ENCODE measurements around the gene FKBP4. TPM values are rescaled to one million over a fixed set of nuclear protein-coding genes. Genes with fewer than 3 reads are reported as not detected.

FKBP4 gene
- total and polyA plus RNA-seq, 2 of the 8 experiments (the other 6 are each of a cell fraction or from before 2014, with no cell fraction given), result 72.6 to 243 TPM

- Histone ChIP-seq H3K23ac (ENCODE audit: insufficient read length) (no peak overlapping the region), H2BK120ac (replicated peaks; ENCODE audit: low read depth, low read length) (no peak overlapping the region), H3K4ac (replicated peaks; ENCODE audit: insufficient read length, low read depth, low read length) (no peak overlapping the region), H4K8ac (ENCODE audit: extremely low read depth, insufficient read depth, low read length) (no peak overlapping the region), H4K91ac (replicated peaks; ENCODE audit: insufficient read length, low read length) (no peak overlapping the region), H3K4me1 (replicated peaks in 1 of 4; ENCODE audit: control insufficient read depth in 3 of 4, insufficient read depth in 4 of 4, low read length in 3 of 4) (no peaks in the 10 kb centered on the region), H2AFZ (ENCODE audit: low read length) (no peak overlapping the region), H3K79me2 (ENCODE audit: control insufficient read depth in 1 of 2, insufficient read depth in 2 of 2, low read length in 2 of 2) (no peaks in the 10 kb centered on the region), H3K27me3 (replicated peaks in 1 of 4; ENCODE audit: control insufficient read depth in 3 of 4, extremely low read depth in 1 of 4, insufficient read depth in 3 of 4, low read length in 3 of 4) (no peaks in the 10 kb centered on the region), H2BK5ac (ENCODE audit: low read depth, low read length) (no peak overlapping the region), H3K36me3 (ENCODE audit: control insufficient read depth in 2 of 4, insufficient read depth in 4 of 4, low read length in 3 of 4) (peaks cover 39 to 71% (median 56%) of the 10 kb centered on the region in 4 experiments), H3K9ac (replicated peaks in 1 of 4; ENCODE audit: extremely low read depth in 1 of 4, low read depth in 3 of 4, low read length in 3 of 4) (no peak overlapping the region), H2BK15ac (ENCODE audit: low read length) (no peak overlapping the region), H3K14ac (ENCODE audit: insufficient read length) (no peak overlapping the region), H3K56ac (replicated peaks; ENCODE audit: insufficient read length, low read depth, low read length) (no peak overlapping the region), H3K18ac (ENCODE audit: extremely low read depth, low read length) (no peak overlapping the region), H3K4me3 (ENCODE audit: extremely low read depth in 1 of 4, insufficient read depth in 2 of 4, low read depth in 3 of 4, low read length in 4 of 4) (no peak overlapping the region), H2BK12ac (ENCODE audit: low read depth, low read length) (no peak overlapping the region), H4K5ac (ENCODE audit: insufficient read length, low read depth, low read length) (no peak overlapping the region), H2AK5ac (ENCODE audit: low read depth, low read length) (no peak overlapping the region), H2BK20ac (ENCODE audit: low read length) (no peak overlapping the region), H3K23me2 (ENCODE audit: low read depth, low read length) (no peaks in the 10 kb centered on the region), H4K20me1 (replicated peaks in 1 of 2; ENCODE audit: control insufficient read depth in 1 of 2, insufficient read depth in 2 of 2, low read length in 2 of 2) (peaks cover 2 to 19% of the 10 kb centered on the region in 2 experiments), H3K79me1 (ENCODE audit: low read depth, low read length) (no peaks in the 10 kb centered on the region), H3K27ac (ENCODE audit: low read depth, low read length) (no peak overlapping the region), H3K4me2 (ENCODE audit: insufficient read depth in 1 of 2, low read depth in 2 of 2, low read length in 2 of 2) (no peak overlapping the region), H3K9me3 (ENCODE audit: insufficient read depth in 2 of 2, low read depth in 1 of 2, low read length in 1 of 2) (no peaks in the 10 kb centered on the region)
- 92% methylated on average over 7 of the region's 7 CpGs; no CpG with 5 or more reads in 1 of the 2 experiments for WGBS, 2 experiments (ENCODE audit: extremely low coverage in 1 of 2, insufficient coverage in 1 of 2, insufficient read length in 1 of 2, insufficient replicate concordance in 2 of 2, low coverage in 1 of 2, low lambda C conversion rate in 2 of 2, missing lambda C conversion rate in 1 of 2)
- POLR2A ChIA-PET (ENCODE audit: partially characterized antibody), result interaction anchor here (1.3 to 1.8 kb wide), 3 partner anchors 8 to 13 kb away, joined by 3 to 8 read pairs (median 6); partner anchors contain the start of gene ITFG2
- DNase-seq (ENCODE audit: low read depth in 1 of 2, low spot score in 2 of 2) (no peak), FAIRE-seq (no peak)
- CTCF ChIA-PET (ENCODE audit: partially characterized antibody), result interaction anchor here (1.7 kb wide), 1 partner anchor 19 kb away, joined by 4 read pairs; no protein-coding TSS in a partner anchor
- peak; percentile 19; the same call in 1 of the 2 replicates for TF ChIP-seq SP1 (IDR thresholded peaks at IDR 0.05; ENCODE audit: low read depth, low read length)
- TF ChIP-seq MAX (IDR thresholded peaks at IDR 0.05), result no peak
Observed at GRCh38 chr12:2803635-2804392, 9.0 kb downstream of the FKBP4 start.
